ENCODE results near the gene NDUFS1. TPM values are rescaled to one million over a fixed set of nuclear protein-coding genes. Genes with fewer than 3 reads are reported as not detected.
"Not testable (repeated sequence)": the region's sequence is repeated elsewhere in the genome, so short reads cannot be mapped to it uniquely, and the experiment has no call there.

Gene NDUFS1
- total RNA-seq, 1 experiment from 2014 or later, result 100 TPM

DNA sequence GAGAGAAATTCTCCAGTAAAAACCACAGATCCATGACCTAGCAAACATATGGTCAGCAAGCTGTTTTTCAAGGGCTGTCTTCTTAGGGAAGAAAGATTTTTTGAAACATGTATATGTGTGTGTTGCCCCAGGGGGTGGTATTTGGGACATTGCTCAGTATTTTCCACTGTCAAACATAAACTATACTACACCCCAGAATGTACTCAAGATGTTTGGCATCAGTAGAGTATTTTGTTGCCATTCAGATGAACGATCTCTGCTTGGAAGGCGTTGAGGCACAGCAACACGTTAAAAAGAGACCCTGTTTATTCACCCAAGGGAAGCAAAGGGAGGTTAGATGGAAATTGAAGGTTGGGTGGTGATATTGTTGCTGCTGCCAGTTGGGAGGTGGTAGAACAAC lies 30.4 kb upstream of the NDUFS1 start:
- TF ChIP-seq CTCF (IDR thresholded peaks at IDR 0.05; ENCODE audit: unreplicated experiment), result no peak
- Mint-ChIP-seq H3K27ac (ENCODE audit: low read depth, unreplicated experiment) (no peak overlapping the region), H3K36me3 (ENCODE audit: insufficient read depth, unreplicated experiment) (peaks cover 16% of the 10 kb centered on the region), H3K27me3 (ENCODE audit: insufficient read depth, unreplicated experiment) (no peaks in the 10 kb centered on the region), H3K9me3 (ENCODE audit: unreplicated experiment) (no peaks in the 10 kb centered on the region), H3K4me1 (ENCODE audit: insufficient read depth, unreplicated experiment) (peaks cover 9% of the 10 kb centered on the region), H3K4me3 (ENCODE audit: unreplicated experiment) (no peak overlapping the region)
- no TSS peak for BruUV-seq (replicated peaks)
- POLR2A ChIA-PET, result no interaction called here
- no peak for DNase-seq (ENCODE audit: unreplicated experiment)
- intact Hi-C loops (cut with micrococcal nuclease), result no loop called here
- CTCF ChIA-PET, result interaction anchor here (1.3 kb wide), 1 partner anchor 70 kb away, joined by 3 read pairs; no protein-coding TSS in a partner anchor

- DNase-seq (ENCODE audit: unreplicated experiment); H3K36me3 Mint-ChIP-seq (ENCODE audit: insufficient read depth, unreplicated experiment); H3K4me3 Mint-ChIP-seq (ENCODE audit: unreplicated experiment); H3K9me3 Mint-ChIP-seq (ENCODE audit: unreplicated experiment); H3K27ac Mint-ChIP-seq (ENCODE audit: low read depth, unreplicated experiment); POLR2A ChIA-PET; intact Hi-C loops (cut with micrococcal nuclease); H3K4me1 Mint-ChIP-seq (ENCODE audit: insufficient read depth, unreplicated experiment); BruUV-seq (replicated peaks); H3K27me3 Mint-ChIP-seq (ENCODE audit: insufficient read depth, unreplicated experiment): not testable (repeated sequence)
- CTCF ChIA-PET, result interaction anchor here (0.6 kb wide), 1 partner anchor 61 kb away, joined by 4 read pairs; no protein-coding TSS in a partner anchor
Observed at GRCh38 chr2:206181526-206181925, 22.3 kb upstream of the NDUFS1 start.

GRCh38 chr2:206176901-206177300 lies 17.7 kb upstream of the NDUFS1 start:
- no peaks in the 10 kb centered on the region for H3K4me1 Mint-ChIP-seq (ENCODE audit: insufficient read depth, unreplicated experiment)
- no peak for TF ChIP-seq CTCF (IDR thresholded peaks at IDR 0.05; ENCODE audit: unreplicated experiment)
- CTCF ChIA-PET, result interaction anchor here (1.6 kb wide), 1 partner anchor 12 kb away, joined by 4 read pairs; no protein-coding TSS in a partner anchor
- BruUV-seq (replicated peaks), result no TSS peak
- H3K27me3 Mint-ChIP-seq (ENCODE audit: insufficient read depth, unreplicated experiment), result no peaks in the 10 kb centered on the region
- DNase-seq (ENCODE audit: unreplicated experiment), result no peak
- intact Hi-C loops (cut with micrococcal nuclease), result no loop called here
- no peak overlapping the region for H3K27ac Mint-ChIP-seq (ENCODE audit: low read depth, unreplicated experiment)
- POLR2A ChIA-PET, result no interaction called here
- H3K36me3 Mint-ChIP-seq (ENCODE audit: insufficient read depth, unreplicated experiment), result peaks cover 13% of the 10 kb centered on the region
- H3K4me3 Mint-ChIP-seq (ENCODE audit: unreplicated experiment), result no peak overlapping the region
- H3K9me3 Mint-ChIP-seq (ENCODE audit: unreplicated experiment), result no peaks in the 10 kb centered on the region

- no peak overlapping the region for H3K27ac Mint-ChIP-seq (ENCODE audit: low read depth, unreplicated experiment)
- POLR2A ChIA-PET, result no interaction called here
- no peaks in the 10 kb centered on the region for H3K9me3 Mint-ChIP-seq (ENCODE audit: unreplicated experiment)
- peaks cover 13% of the 10 kb centered on the region for H3K36me3 Mint-ChIP-seq (ENCODE audit: insufficient read depth, unreplicated experiment)
- BruUV-seq (replicated peaks), result no TSS peak
- no peaks in the 10 kb centered on the region for H3K4me1 Mint-ChIP-seq (ENCODE audit: insufficient read depth, unreplicated experiment)
- TF ChIP-seq CTCF (IDR thresholded peaks at IDR 0.05; ENCODE audit: unreplicated experiment), result no peak
- CTCF ChIA-PET, result interaction anchor here (0.7 kb wide), 2 partner anchors 12 to 57 kb away, joined by 3 to 5 read pairs; no protein-coding TSS in a partner anchor
- H3K27me3 Mint-ChIP-seq (ENCODE audit: insufficient read depth, unreplicated experiment), result no peaks in the 10 kb centered on the region
- no peak for DNase-seq (ENCODE audit: unreplicated experiment)
- intact Hi-C loops (cut with micrococcal nuclease), result no loop called here
- H3K4me3 Mint-ChIP-seq (ENCODE audit: unreplicated experiment), result no peak overlapping the region
Observed at GRCh38 chr2:206176121-206176520, 16.9 kb upstream of the NDUFS1 start.

DNA sequence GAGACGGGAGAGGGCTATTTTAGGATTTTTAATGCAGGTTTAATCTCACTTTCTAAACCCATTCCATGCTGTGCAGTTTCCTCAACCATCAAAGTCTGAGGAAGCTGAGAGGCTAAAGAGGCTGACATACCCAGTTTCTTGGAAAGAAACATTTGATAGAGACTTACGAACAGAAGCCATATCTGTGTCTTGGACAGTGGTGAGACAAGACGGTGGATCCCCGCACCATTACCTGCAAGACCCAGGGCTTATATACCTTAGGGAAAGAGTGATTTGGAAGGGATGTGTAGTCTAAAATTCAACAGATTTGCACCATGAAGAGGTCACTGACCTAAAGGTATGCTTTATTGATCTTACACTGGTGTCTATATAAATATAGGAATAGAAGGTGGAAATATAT lies 13.9 kb upstream of the NDUFS1 start:
- TF ChIP-seq CTCF (IDR thresholded peaks at IDR 0.05; ENCODE audit: unreplicated experiment), result no peak
- no peak overlapping the region for H3K4me3 Mint-ChIP-seq (ENCODE audit: unreplicated experiment)
- POLR2A ChIA-PET, result no interaction called here
- H3K27ac Mint-ChIP-seq (ENCODE audit: low read depth, unreplicated experiment), result no peak overlapping the region
- no peaks in the 10 kb centered on the region for H3K4me1 Mint-ChIP-seq (ENCODE audit: insufficient read depth, unreplicated experiment)
- no TSS peak for BruUV-seq (replicated peaks)
- no peaks in the 10 kb centered on the region for H3K9me3 Mint-ChIP-seq (ENCODE audit: unreplicated experiment)
- intact Hi-C loops (cut with micrococcal nuclease), result no loop called here
- no peaks in the 10 kb centered on the region for H3K27me3 Mint-ChIP-seq (ENCODE audit: insufficient read depth, unreplicated experiment)
- H3K36me3 Mint-ChIP-seq (ENCODE audit: insufficient read depth, unreplicated experiment), result peaks cover 13% of the 10 kb centered on the region
- CTCF ChIA-PET, result interaction anchor here (1.1 kb wide), 1 partner anchor 72 kb away, joined by 3 read pairs; no protein-coding TSS in a partner anchor
- no peak for DNase-seq (ENCODE audit: unreplicated experiment)

DNA sequence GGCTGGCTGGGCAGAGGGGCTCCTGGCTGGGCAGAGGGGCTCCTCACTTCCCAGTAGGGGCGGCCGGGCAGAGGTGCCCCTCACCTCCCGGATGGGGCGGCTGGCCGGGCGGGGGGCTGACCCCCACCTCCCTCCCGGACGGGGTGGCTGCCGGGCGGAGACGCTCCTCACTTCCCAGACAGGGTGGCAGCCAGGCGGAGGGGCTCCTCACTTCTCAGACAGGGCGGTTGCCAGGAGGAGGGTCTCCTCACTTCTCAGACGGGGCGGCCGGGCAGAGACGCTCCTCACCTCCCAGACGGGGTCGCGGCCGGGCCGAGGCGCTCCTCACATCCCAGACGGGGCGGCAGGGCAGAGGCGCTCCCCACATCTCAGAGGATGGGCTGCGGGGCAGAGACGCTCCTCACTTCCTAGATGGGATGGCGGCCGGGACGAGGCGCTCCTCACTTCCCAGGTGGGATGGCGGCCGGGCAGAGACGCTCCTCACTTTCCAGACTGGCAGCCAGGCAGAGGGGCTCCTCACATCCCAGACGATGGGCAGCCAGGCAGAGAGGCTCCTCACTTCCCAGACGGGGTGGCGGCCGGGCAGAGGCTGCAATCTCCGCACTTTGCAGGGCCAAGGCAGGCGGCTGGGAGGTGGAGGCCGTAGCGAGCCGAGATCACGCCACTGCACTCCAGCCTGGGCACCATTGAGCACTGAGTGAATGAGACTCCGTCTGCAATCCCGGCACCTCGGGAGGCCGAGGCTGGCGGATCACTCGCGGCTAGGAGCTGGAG lies 12.6 kb upstream of the NDUFS1 start:
- H3K4me1 Mint-ChIP-seq (ENCODE audit: insufficient read depth, unreplicated experiment); H3K4me3 Mint-ChIP-seq (ENCODE audit: unreplicated experiment); intact Hi-C loops (cut with micrococcal nuclease); H3K27me3 Mint-ChIP-seq (ENCODE audit: insufficient read depth, unreplicated experiment); POLR2A ChIA-PET; H3K27ac Mint-ChIP-seq (ENCODE audit: low read depth, unreplicated experiment); BruUV-seq (replicated peaks); CTCF ChIA-PET; DNase-seq (ENCODE audit: unreplicated experiment); H3K9me3 Mint-ChIP-seq (ENCODE audit: unreplicated experiment): not testable (repeated sequence)
- peaks cover 14% of the 10 kb centered on the region for H3K36me3 Mint-ChIP-seq (ENCODE audit: insufficient read depth, unreplicated experiment)
